DMS153 treated with DMSO at 0.1 percent for 48 hours (cell line): Measurements from ENCODE around the gene PPDPF.
"Not testable (repeated sequence)": the region's sequence is repeated elsewhere in the genome, so short reads cannot be mapped to it uniquely, and the experiment has no call there.

Source experiments
- DNase-seq: peaks from one replicate; lab custom pipeline; 2025; ENCODE audit not compliant: unreplicated experiment; lab: John Stamatoyannopoulos, UW

Gene PPDPF

DNA sequence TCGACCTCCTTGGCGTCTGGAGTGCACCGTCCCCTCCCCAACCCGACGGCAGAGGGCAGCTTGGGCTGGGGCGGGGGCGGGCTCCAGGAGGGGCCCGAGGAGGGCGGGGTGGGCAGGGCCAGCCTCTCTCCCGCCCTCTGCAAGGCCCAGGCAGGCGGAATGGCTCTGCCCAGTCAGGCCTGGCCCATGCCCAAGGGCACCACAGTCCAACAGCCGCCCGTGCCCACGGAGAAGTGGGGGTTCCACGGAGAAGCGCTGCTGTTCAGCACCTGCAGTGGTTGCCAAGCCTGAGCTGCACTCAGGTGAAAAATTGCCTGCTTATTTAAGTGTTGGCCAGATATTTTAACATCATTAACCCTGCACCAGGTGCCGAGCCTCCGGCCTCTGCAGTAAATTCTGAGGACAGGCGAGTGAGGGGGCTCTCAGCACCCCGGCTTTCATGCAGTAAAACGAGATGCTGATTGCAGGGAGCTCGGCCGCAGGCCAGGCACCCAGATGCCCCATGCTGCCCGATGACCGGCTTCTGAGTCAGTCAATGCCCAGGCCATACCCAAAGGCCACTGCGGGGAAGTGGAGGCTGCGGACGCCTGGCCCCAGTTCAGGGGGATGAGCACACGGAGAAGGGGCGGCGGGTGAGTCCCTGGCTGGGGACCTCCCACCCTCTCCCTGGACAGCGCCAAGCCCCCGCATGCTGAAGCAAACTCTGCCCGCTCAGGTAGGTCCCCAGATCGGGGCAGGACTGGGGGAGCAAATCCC is 27.3 kb downstream of the PPDPF start, which contains the start of gene SRMS:
Gene SRMS, minus strand, starts transcription at position 25 of the 756 bp plus-strand sequence. CDS start 286 bp downstream, outside the sequence.
- DNase-seq: no peak

DNA sequence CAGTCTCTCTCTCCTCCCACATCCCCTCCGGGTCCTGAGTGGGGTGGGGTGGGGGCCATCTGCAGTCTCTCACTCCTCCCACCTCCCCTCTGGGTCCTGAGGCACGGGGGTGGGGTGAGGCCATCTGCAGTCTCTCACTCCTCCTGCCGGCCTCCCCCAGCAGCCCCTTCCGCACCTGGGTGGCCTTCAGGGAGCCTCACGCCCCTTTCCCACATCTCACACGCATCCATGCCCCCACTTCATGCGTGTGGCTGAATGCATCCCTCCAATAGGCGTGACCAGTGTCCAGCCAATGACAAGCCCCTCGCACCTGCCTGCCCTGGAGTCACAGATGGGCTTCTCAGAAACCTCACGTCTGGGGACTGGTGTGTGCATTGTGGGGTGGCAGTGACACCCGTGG is 28.0 kb downstream of the PPDPF start:
- no peak for DNase-seq

DNA sequence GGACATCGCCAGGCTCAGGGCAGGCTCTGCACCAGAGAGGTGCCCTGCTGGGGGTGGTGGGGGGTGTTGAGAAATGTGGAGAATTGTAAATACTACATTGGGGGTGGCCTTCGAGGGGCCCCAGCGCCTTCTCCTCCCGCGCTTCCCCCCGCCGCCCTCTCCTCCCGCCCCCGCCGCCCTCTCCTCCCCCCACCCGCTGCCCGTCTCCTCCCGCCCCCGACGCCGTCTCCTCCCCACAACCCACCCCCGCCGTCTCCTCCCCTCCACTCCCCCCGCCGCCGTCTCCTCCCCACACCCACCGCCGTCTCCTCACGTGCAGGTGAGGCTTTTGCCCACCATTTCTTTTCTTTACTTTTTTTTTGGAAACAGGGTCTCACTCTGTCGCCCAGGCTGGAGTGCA is 28.5 kb downstream of the PPDPF start:
- no peak for DNase-seq

DNA sequence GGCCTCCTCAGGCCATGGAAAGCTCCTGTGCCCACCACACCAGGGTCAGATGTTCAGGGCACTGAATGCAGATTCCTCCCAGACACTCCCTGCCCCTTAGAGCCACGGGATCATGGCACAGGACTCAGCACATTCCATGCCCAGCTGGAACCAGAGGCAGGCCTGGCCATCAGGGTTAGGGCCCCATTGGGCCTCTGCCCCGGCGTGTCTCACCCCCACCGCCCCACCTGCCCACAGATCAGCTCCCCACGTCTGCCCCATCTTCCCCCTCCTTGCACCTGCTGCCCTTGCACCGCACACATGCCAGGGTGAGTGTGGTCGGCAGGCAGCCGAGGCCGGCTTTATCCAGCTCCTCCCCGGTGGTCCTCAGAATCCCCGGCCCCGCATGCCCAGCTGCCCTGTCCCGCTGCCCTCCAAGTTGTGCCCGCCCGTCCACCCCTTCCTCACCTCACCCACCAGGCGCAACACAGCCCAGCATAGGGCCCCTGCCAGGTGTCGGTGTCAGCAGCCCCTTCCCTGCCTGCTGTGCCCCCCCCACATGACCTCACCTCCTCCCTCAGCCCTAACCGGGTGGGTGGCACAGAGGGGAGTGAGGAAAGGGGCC is 29.2 kb downstream of the PPDPF start:
- DNase-seq: no peak

DNA sequence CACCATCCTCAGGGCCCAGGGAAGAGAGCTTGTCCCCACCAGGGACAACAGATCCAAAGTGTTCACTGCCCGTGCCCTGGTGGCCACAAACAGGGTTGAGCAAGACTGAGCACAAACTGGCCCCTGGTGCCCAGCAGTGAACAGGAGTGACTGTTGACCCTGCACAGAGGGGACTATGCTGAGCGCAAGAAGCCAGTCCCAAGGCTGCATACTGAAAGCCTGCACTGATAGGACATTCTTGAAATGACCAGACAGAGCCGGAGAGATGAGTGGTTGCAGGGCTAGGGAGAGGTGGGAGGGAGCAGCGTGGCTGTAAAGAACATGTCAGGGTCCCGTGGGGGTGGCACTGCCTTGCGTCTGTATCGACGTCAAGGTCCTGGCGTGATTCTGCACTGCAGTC is 30.5 kb downstream of the PPDPF start:
- DNase-seq: no peak

DNA sequence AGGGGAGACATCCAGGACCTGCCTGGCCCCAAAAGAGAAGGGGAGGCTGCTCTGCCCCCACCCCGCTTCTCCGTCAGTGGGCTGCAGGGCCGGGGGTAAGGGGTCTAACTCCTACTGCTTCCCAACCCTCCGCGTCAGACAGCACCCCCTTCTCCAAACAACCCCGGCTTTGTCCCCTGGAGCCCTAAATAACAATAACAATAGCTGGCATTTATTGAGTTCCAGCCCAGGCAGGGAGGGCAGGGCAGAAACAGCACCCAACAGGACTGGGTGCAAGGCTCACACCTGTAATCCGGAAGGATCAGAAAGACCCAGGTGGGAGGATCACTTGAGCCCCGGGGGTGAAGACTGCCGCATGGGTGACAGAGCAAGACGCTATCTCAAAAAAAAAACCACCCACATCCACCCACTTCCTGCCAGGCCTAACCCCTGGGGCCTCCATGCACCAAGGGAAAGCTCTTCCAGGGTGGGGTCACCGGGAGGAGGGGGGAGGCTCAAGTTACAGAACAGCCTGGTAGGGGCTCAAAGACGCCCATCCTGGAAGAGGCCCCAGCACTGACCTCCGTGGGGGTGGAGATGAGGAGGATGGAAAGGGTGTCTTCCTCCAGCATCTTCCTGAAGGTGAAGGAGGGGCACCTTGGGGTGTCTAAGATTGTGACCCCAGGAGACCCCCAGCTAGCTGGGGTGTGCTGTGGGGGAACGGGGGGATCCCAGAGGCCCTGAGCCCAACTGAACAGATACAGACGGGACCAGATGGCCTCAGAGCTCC is 32.1 kb downstream of the PPDPF start:
- DNase-seq: no peak

DNA sequence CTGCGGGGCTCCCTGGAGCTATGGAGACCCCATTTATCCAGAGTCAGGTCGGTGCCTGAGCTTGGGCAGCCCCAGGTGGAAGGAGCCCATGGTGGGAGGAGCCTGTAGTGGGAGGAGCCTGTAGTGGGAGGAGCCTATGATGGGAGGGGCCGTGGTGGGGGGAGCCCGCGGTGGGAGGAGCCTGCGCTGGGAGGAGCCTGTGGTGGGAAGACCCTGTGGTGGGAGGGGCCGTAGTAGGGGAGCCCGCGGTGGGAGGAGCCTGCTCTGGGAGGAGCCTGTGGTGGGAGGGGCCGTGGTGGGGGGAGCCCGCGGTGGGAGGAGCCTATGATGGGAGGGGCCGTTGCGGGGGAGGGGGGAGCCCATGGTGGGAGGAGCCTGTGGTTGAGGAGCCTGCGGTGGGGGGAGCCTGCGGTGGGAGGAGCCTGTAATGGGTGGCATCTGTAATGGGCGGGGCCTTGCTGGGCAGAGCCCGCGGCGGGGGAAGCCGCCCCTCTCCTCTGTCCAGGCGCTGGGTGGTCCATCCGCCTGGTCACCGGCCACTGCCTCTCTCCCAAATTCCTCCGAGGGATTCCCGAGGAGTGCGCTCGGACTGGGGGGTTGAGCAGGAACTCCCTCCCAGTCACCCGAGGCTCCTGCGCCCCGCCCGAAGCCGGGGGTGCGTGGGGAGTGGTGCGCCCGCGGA is 32.8 kb downstream of the PPDPF start:
- peak; percentile 76 for DNase-seq

DNA sequence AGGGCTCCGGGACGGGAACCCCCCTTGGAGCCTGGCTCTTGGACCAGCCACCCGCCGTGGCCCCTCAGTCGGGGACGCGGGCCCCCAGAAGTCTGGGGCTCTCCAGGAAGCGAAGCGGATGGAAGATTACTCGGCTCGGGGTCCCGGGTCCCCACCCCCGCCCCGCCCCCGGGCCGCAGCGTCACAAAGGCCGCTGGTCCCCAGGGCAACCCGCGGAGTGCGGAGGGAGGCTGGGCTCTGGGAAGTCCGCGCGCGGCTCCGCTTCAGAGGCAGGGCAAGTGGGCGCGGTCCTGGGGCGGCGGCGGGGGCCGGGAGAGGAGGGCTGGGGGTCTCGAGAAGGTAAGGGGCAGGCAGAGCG is 33.3 kb downstream of the PPDPF start, which contains the start of gene FNDC11:
Gene FNDC11, plus strand, starts transcription at position 227 of the 358 bp plus-strand sequence. CDS start 1,505 bp downstream, outside the sequence.
- DNase-seq: no peak

DNA sequence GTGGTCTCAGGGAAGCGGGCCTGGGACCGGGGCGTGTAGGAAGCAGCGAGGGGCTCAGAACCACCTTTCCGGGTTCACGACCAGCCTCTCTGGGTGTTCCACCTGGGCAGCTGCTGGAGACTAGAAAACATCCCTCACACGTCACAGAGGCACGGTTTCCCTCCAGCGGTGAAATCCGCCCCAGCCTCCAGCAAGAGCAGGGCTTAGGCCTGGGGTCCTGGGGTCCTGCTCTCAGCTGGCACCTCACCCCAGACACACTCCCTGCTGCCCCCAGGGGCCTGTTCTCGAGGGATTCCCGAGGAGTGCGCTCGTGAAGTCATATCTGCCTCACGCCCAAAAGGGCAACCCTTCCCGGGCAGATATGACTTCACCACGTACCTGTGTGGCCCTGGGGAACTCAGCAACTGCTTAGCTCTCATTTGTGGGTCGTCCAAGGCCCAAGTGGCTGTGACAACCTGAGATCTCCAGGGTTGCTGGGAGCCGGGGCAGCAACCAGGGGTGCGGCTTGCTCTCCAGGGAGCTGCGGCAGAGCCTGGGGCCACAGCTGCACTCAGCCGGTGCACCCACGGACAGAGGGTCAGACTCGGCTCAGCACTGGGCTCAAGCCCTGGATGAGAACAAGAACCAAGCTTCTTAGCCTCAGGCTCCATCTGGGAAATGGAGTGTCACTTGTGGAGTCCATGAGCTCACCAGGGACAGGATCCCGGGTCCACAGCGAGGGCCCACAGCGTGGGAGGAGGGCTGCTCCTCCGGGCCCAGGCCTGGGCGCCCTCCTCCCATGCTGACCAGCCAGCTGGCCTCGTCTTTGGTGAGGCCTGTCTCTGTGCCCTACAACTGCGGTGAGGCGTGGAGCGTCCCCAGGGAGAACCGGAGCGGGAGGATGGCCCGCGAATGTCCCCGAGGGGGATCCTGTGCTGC is 34.1 kb downstream of the PPDPF start:
- DNase-seq: no peak

DNA sequence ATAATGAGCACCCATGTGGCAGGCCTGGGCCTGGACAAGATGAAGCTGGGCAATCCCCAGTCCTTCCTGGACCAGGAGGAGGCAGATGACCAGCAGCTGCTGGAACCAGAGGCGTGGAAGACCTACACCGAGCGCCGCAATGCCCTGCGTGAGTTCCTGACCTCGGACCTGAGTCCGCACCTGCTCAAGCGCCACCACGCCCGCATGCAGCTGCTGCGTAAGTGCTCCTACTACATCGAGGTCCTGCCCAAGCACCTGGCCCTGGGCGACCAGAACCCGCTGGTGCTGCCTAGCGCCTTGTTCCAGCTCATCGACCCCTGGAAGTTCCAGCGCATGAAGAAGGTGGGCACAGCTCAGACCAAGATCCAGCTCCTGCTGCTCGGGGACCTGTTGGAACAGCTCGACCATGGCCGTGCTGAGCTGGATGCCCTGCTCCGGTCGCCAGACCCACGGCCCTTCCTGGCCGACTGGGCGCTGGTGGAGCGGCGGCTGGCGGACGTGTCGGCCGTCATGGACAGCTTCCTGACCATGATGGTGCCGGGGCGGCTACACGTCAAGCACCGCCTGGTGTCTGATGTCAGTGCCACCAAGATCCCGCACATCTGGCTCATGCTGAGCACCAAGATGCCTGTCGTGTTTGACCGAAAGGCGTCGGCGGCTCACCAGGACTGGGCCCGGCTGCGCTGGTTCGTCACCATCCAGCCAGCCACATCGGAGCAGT is 35.3 kb downstream of the PPDPF start:
- no peak for DNase-seq

DNA sequence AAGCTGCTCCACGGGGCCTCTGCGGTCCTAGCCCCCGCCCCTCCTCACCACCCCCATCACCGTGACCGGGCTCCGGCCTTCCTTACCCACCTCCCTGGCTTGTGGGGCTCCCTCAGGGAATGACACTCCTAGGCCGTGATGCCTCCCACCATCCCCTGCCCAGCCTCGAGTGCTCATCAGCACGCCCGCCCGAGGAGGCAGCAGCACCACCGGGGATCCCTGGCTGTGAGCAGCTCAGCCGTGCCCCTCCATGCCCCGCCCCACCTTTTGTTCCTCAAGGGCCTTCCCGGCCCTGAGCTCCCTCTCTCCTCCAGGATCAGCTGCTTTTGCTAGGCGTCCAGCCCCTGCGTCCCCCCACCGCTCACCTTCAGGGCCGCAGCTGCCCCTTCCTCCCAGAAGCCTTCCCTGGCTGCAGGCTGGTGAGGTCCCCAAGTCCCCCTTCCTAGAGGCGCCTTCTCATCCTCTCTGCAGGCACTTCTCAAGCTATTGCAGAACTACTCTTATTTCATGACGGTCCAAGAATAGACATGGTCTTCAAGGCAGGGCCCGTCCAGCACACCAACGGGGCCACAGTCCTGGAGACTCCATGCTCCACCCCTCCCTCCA is 36.4 kb downstream of the PPDPF start:
- no peak for DNase-seq

DNA sequence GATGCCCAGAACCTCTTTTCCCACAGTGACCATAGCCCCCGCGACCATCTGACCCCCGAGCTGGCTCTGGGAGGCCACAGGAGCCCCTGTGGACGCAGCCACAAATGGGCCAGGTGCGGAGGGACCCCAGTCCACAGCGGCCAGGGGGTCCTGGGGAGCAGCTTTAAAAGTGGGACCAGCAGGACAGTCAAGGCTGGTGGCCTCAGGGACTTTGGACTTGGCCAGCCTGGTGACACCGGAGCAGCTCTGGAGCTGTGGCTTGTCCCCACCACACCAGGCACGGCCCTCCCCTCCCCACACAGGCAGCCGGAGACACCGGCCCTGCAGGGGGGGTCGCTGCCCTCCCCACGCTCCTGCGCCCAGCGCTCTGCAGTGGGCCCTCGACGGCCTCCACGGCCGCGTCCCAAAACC is 36.9 kb downstream of the PPDPF start:
- no peak for DNase-seq

DNA sequence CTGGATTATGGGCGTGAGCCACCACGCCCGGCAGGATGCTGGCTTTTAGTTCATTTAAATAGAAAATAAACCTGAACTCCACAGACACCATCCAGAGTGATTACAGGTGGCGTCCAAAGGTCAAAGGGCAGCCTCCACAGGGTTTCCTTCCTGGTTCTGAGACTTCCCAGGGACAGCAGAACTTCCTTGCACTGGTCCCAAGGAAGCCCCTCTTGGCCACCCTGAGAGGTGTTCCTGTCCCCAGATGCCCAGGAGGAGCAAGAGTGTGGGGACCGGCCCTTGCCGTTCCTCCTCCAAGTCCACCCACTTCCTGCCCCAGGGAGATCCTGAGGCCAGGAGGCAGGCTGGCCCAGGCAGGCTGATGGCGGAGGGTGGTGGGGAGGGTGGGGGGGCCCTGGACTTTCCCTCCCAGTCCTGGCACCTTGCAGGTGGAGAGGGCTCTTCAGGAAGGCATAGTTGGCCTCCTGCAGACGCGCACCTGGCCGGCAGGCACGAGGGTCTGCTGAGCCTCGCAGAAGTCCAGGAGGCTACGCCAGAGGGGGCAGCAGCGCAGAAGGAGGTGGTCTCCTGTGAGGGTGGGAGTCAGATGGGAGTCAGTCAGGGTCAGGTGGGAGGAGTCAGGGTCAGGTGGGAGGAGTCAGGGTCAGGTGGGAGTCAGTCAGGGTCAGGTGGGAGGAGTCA is 38.4 kb downstream of the PPDPF start:
- DNase-seq: no peak

DNA sequence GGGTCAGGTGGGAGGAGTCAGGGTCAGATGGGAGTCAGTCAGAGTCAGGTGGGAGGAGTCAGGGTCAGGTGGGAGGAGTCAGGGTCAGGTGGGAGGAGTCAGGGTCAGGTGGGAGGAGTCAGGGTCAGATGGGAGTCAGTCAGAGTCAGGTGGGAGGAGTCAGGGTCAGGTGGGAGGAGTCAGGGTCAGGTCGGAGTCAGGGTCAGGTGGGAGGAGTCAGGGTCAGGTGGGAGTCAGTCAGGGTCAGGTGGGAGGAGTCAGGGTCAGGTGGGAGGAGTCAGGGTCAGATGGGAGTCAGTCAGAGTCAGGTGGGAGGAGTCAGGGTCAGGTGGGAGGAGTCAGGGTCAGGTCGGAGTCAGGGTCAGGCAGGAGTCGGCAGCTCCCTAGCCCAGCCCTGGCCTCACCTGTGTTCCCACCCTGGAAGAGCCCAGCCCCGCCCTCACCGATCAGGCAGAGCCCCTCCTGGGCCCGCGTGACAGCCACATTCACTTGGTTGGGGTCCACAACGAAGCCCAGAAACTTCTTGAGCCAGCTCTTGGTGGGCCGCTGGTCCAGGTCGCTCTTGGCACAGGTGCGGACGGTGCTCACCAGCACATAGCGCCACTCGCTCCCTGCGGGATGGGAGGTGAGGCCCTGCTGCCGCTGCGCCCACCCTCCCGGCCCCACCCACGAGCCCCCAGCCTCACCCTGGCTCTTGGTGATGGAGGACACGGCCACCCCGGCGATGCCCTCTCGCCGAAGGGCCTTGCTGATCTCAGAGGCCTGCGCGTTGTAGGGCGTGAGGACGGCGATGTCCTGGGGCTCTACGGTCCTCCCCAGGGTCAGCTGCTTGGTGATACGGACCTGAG is 39.1 kb downstream of the PPDPF start:
- not testable (repeated sequence) for DNase-seq

DNA sequence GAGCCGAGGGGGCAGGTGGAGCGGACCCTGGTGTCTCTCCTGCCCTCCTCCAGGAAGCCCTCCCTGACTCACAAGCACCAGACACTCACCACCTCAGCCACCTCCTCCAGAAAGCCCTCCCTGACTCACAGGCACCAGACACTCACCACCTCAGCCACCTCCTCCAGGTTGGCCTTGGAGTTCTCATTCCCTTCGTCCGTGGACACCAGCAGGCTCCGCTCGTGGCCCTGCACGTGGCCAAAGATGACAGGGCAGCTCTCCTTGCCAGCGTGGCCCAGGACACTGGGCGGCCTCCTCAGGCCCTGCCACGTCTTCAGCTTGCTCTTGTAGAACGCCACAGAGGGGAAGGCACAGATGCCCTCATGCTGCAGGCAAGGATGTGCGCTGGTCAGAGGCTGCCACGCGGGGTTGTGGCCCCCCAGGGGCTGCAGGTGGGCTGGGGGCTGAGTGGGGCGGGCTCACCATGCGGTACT is 39.8 kb downstream of the PPDPF start:
- DNase-seq: no peak

DNA sequence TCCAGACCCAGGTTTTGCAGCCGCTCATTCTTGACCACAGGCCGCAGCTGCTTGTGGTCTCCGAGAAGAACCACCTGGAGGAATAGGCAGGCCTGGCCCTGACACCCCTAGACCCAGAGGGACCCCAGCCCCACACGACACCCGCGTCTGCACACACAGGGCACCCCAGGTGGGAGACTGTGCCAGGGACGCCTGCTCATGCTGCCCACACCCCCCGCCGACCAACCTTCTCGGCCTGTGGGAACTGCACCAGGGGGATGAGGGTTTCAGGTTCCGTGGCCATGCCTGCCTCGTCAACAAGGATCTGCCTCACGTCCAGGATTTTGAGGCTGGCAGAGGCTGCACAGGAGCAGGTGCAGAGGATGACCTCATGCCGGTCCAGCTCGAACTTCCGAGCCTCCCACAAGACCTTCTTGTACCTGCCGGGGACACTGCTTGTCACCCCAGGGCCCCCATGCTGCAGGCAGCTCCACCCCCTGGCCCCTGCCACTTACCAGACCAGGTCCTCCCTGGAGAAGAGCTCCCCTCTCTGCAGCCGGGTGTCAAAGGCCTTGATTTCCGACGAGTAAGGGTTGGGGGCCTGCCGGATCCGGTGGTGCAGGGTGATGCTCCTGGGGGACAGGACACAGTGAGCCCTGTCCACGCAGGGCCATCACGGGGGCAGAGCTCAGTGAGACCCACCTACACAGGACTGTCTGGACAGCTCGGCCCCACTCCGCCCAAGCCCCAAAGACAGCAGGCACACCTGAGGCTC is 40.5 kb downstream of the PPDPF start:
- DNase-seq: no peak
